Endothelial cell of umbilical vein (primary cell): ENCODE data around the gene ACVR2B. TPM values are rescaled to one million over a fixed set of nuclear protein-coding genes. Genes with fewer than 3 reads are reported as not detected.

Source experiments
- BruUV-seq: library from RNA; stranded (reverse); fragments of 400-500 nt; replicated peaks from 2 replicates; lab custom pipeline; 2021; lab: Mats Ljungman, UMichigan
- CTCF ChIA-PET: fragments of 300-600, 350-600 bp; sonication (Branson Sonifier 250); formaldehyde crosslinking; loops from one replicate; lab custom pipeline; 2021; ENCODE audit warnings: antibody characterized with exemption, inconsistent platforms; lab: Charles Lee
- POLR2A ChIA-PET: fragments of 300-600, 350-600 bp; sonication (Branson Sonifier 250); formaldehyde crosslinking; loops from one replicate; lab custom pipeline; 2021; ENCODE audit warnings: antibody characterized with exemption, inconsistent platforms; lab: Charles Lee
- DNase-seq: peaks from one replicate; pipeline ENCODE4 v3.0.0-alpha.2; 2011; ENCODE audit warnings: low read depth, low spot score
- FAIRE-seq: peaks from 2 replicates; lab custom pipeline; 2011; peaks lifted over from hg19 to GRCh38; lab: Jason Lieb, UNC
- H2AFZ ChIP-seq: 2 replicates; pipeline ENCODE4 v1.6.0; 2012; ENCODE audit warnings: low read depth, low read length, control low read depth, inconsistent platforms
- H3K27ac ChIP-seq: 2 replicates; pipeline ENCODE4 v1.5.1; 2011; ENCODE audit warnings: low read depth, mild to moderate bottlenecking, control low read depth, low read length, moderate library complexity; ENCODE audit not compliant: insufficient read depth
- H3K27me3 ChIP-seq, 2 experiments: 2 replicates each; pipeline versions ENCODE4 v1.6.0 to v1.6.1; 2011; ENCODE audit warnings: low read length in 2 of 2, mixed read lengths in 1 of 2; ENCODE audit not compliant: control insufficient read depth in 2 of 2, insufficient read depth in 2 of 2
- H3K36me3 ChIP-seq, 2 experiments: 2 replicates in 1 of 2; 3 replicates in 1 of 2; pipeline ENCODE4 v1.5.1; 2011; ENCODE audit warnings: low read length in 2 of 2, mild to moderate bottlenecking in 1 of 2, moderate library complexity in 1 of 2; ENCODE audit not compliant: control insufficient read depth in 2 of 2, insufficient read depth in 2 of 2; ENCODE audit errors: extremely low read depth in 1 of 2
- H3K4me1 ChIP-seq: 3 replicates; pipeline ENCODE4 v1.5.1; 2011; ENCODE audit warnings: mild to moderate bottlenecking, low read length; ENCODE audit not compliant: control insufficient read depth, insufficient read depth; ENCODE audit errors: extremely low read depth
- H3K4me2 ChIP-seq: 2 replicates; pipeline ENCODE4 v1.6.1; 2011; ENCODE audit warnings: low read length, control low read depth, mixed read lengths; ENCODE audit not compliant: insufficient read depth
- H3K4me3 ChIP-seq, 3 experiments: fragments of 200-600 bp in 1 of 3; sonication (generic), shearing (Covaris generic) in 1 of 3; replicated peaks in 1 of 3; 2 replicates each; pipeline ENCODE4 v1.5.1; 2011 to 2016; ENCODE audit warnings: control low read depth in 3 of 3, low read length in 3 of 3, mild to moderate bottlenecking in 2 of 3, inconsistent platforms in 1 of 3, low read depth in 1 of 3, moderate library complexity in 1 of 3; ENCODE audit not compliant: insufficient read depth in 1 of 3
- H3K79me2 ChIP-seq: 2 replicates; pipeline ENCODE4 v1.6.0; 2012; ENCODE audit warnings: low read length, inconsistent platforms; ENCODE audit not compliant: control insufficient read depth, insufficient read depth
- H3K9ac ChIP-seq: replicated peaks from 2 replicates; pipeline ENCODE3; 2011; ENCODE audit warnings: low read length, control low read depth; ENCODE audit not compliant: insufficient read depth; ENCODE audit errors: extremely low read depth
- H3K9me1 ChIP-seq: replicated peaks from 3 replicates; pipeline ENCODE4 v1.6.0; 2011; ENCODE audit warnings: mild to moderate bottlenecking, low read length; ENCODE audit not compliant: control insufficient read depth, insufficient read depth; ENCODE audit errors: extremely low read depth
- H3K9me3 ChIP-seq: replicated peaks from 2 replicates; pipeline ENCODE4 v1.5.1; 2012; ENCODE audit warnings: low read length, inconsistent platforms; ENCODE audit not compliant: control insufficient read depth, insufficient read depth
- H4K20me1 ChIP-seq: replicated peaks from 2 replicates; pipeline ENCODE3; 2011; ENCODE audit warnings: mild to moderate bottlenecking, low read length; ENCODE audit not compliant: control insufficient read depth, insufficient read depth; ENCODE audit errors: extremely low read depth
- CTCF ChIP-seq, 2 donors: IDR thresholded peaks; 1 replicate in 1 of 2; 2 replicates in 1 of 2; pipeline ENCODE4 v1.5.1; 2011; ENCODE audit warnings: low read length in 2 of 2, mild to moderate bottlenecking in 2 of 2, moderate library complexity in 2 of 2, control low read depth in 1 of 2, inconsistent platforms in 1 of 2, low read depth in 1 of 2; ENCODE audit not compliant: insufficient read depth in 1 of 2; ENCODE audit errors: extremely low read depth in 1 of 2
- EZH2 ChIP-seq: IDR thresholded peaks from 2 replicates; pipeline ENCODE4 v1.6.1; 2012; ENCODE audit warnings: borderline replicate concordance, low read depth, mild to moderate bottlenecking, moderate library complexity, low read length, inconsistent platforms; ENCODE audit not compliant: severe bottlenecking
- FOS ChIP-seq: IDR thresholded peaks from 2 replicates; pipeline ENCODE4 v1.6.1; 2011; ENCODE audit warnings: mild to moderate bottlenecking, low read length, moderate library complexity, borderline replicate concordance; ENCODE audit not compliant: insufficient read depth
- GATA2 ChIP-seq: IDR thresholded peaks from 2 replicates; pipeline ENCODE4 v1.7.0; 2011; ENCODE audit warnings: low read depth, mild to moderate bottlenecking, moderate library complexity, mixed read lengths, low read length; ENCODE audit not compliant: insufficient read length, insufficient read depth
- JUN ChIP-seq: IDR thresholded peaks from 2 replicates; pipeline ENCODE4 v1.6.1; 2011; ENCODE audit warnings: borderline replicate concordance, low read depth; ENCODE audit not compliant: insufficient read length, insufficient read depth
- MAX ChIP-seq: IDR thresholded peaks from 2 replicates; pipeline ENCODE4 v1.6.1; 2011; ENCODE audit not compliant: insufficient read depth, insufficient read length
- MYC ChIP-seq: IDR thresholded peaks from one replicate; pipeline ENCODE4 v1.6.1; 2011; ENCODE audit warnings: mild to moderate bottlenecking, low read depth, low read length
- POLR2A ChIP-seq: IDR thresholded peaks from 2 replicates; pipeline ENCODE4 v1.6.1; 2012; ENCODE audit warnings: low read depth, mild to moderate bottlenecking, control low read depth, low read length
- POLR2AphosphoS5 ChIP-seq: IDR thresholded peaks from 2 replicates; pipeline ENCODE4 v1.6.1; 2012; ENCODE audit warnings: low read depth, mild to moderate bottlenecking, control low read depth, low read length, moderate library complexity; ENCODE audit not compliant: insufficient read depth
- dilution Hi-C: fragments of 300-500 bp; cut with MboI; formaldehyde crosslinking; loops from one replicate; pipeline ENCODE4 v1.15.0; 2019; ENCODE audit warnings: low sequenced_read_pairs; ENCODE audit not compliant: extremely low pct_ligation_motif_present
- intact Hi-C: fragments of 100-400 bp; cut with micrococcal nuclease; formaldehyde crosslinking; loops from one replicate; pipeline ENCODE4 v1.10.0; 2022
- polyA plus RNA-seq, 4 experiments: library from polyadenylated mRNA; depleted of rRNA in 3 of 4; stranded (reverse) in 3 of 4; unstranded in 1 of 4; fragments of >200 nt; gene quantifications; 2 replicates each; pipeline versions ENCODE4 v1.2.1 to v1.2.3, GENCODE V29; 2011 to 2012; ENCODE audit warnings: missing spikeins in 1 of 4
- total RNA-seq: library from RNA; stranded (reverse); gene quantifications from 2 replicates; pipeline ENCODE4 v1.2.3, GENCODE V29; 2021

ACVR2B gene
- total and polyA plus RNA-seq, 2 donors (not counting 3 experiments of a cell fraction or from before 2014, with no cell fraction given): 2.0 to 4.9 TPM

- POLR2A ChIA-PET: no interaction called here
- dilution Hi-C loops: no loop called here
- no peak for FAIRE-seq
Observed at GRCh38 chr3:38454178-38454883, 641 bp downstream of the ACVR2B start.

More at GRCh38 chr3:38454178-38454883, 641 bp downstream of the ACVR2B start:
- peak; percentile 36 for DNase-seq
- no TSS peak for BruUV-seq
- no peaks in the 10 kb centered on the region for H3K4me1 ChIP-seq
- no peaks in the 10 kb centered on the region for H3K9me3 ChIP-seq
- H3K9me1 ChIP-seq: no peaks in the 10 kb centered on the region
- peaks cover 5% of the 10 kb centered on the region for H3K79me2 ChIP-seq
- CTCF ChIA-PET: interaction anchor here (0.8 to 2.2 kb wide), 5 partner anchors 25 to 317 kb away, joined by 3 to 16 read pairs (median 4); partner anchors contain the start of genes ACAA1, EXOG and XYLB
- H3K4me3 ChIP-seq: peak overlapping the region; percentile 37 to 85 (median 68)
- H3K4me2 ChIP-seq: peak overlapping the region; percentile 81
- TF ChIP-seq MYC: no peak
- no peak for TF ChIP-seq POLR2A
- no peak for TF ChIP-seq POLR2AphosphoS5
- no peak for TF ChIP-seq FOS
- TF ChIP-seq GATA2: no peak
- no peak for TF ChIP-seq CTCF (IDR thresholded peaks at IDR 0.05; ENCODE audit: extremely low read depth in 1 of 2, insufficient read depth in 1 of 2, low read depth in 1 of 2, low read length in 2 of 2)
- TF ChIP-seq JUN: no peak
- TF ChIP-seq MAX: no peak
- no peak for TF ChIP-seq EZH2
- H3K9ac ChIP-seq: peak overlapping the region; percentile 82
- H4K20me1 ChIP-seq: peaks cover 2% of the 10 kb centered on the region
- H2AFZ ChIP-seq: peak overlapping the region; percentile 70
- intact Hi-C loops: no loop called here
- H3K27ac ChIP-seq: peak overlapping the region; percentile 45
- no peaks in the 10 kb centered on the region for H3K27me3 ChIP-seq
- H3K36me3 ChIP-seq: no peaks in the 10 kb centered on the region
